ENCODE measurements around the gene NSD1. TPM values are rescaled to one million over a fixed set of nuclear protein-coding genes. Genes with fewer than 3 reads are reported as not detected.

Gene NSD1
- total and polyA plus RNA-seq, 2 of the 8 experiments (the other 6 are each of a cell fraction or from before 2014, with no cell fraction given) = 22.8 to 168 TPM

DNA sequence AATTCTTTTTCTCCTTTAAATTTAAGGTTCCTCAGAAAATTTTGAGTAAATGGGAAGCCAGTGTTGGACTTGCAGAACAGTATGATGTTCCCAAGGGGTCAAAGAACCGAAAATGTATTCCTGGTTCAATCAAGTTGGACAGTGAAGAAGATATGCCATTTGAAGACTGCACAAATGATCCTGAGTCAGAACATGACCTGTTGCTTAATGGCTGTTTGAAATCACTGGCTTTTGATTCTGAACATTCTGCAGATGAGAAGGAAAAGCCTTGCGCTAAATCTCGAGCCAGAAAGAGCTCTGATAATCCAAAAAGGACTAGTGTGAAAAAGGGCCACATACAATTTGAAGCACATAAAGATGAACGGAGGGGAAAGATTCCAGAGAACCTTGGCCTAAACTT, 76.0 kb downstream of the NSD1 start:
- no peak overlapping the region for H4K5ac ChIP-seq (ENCODE audit: insufficient read length, low read depth, low read length)
- H3K14ac ChIP-seq (ENCODE audit: insufficient read length) = no peak overlapping the region
- H3K4me1 ChIP-seq (replicated peaks in 1 of 4; ENCODE audit: control insufficient read depth in 3 of 4, insufficient read depth in 4 of 4, low read length in 3 of 4) = no peaks in the 10 kb centered on the region
- H3K4me3 ChIP-seq (ENCODE audit: extremely low read depth in 1 of 4, insufficient read depth in 2 of 4, low read depth in 3 of 4, low read length in 4 of 4) = no peak overlapping the region
- H4K8ac ChIP-seq (ENCODE audit: extremely low read depth, insufficient read depth, low read length) = no peak overlapping the region
- peaks cover 0 to 70% of the 10 kb centered on the region in 2 experiments; a peak in 2 of 4 replicates for H3K79me2 ChIP-seq (ENCODE audit: control insufficient read depth in 1 of 2, insufficient read depth in 2 of 2, low read length in 2 of 2)
- H3K36me3 ChIP-seq (ENCODE audit: control insufficient read depth in 2 of 4, insufficient read depth in 4 of 4, low read length in 3 of 4) = peaks cover 29 to 95% (median 49%) of the 10 kb centered on the region in 4 experiments
- DNase-seq (ENCODE audit: low read depth in 1 of 2, low spot score in 2 of 2) (no peak), FAIRE-seq (no peak)
- no peak overlapping the region for H3K18ac ChIP-seq (ENCODE audit: extremely low read depth, low read length)
- H3K79me1 ChIP-seq (ENCODE audit: low read depth, low read length) = peaks cover 3% of the 10 kb centered on the region; the same call in 1 of the 2 replicates
- H4K91ac ChIP-seq (replicated peaks; ENCODE audit: insufficient read length, low read length) = no peak overlapping the region
- 88% methylated on average over 4 of the region's 4 CpGs; no CpG with 5 or more reads in 1 of the 2 experiments for WGBS, 2 experiments (ENCODE audit: extremely low coverage in 1 of 2, insufficient coverage in 1 of 2, insufficient read length in 1 of 2, insufficient replicate concordance in 2 of 2, low coverage in 1 of 2, low lambda C conversion rate in 2 of 2, missing lambda C conversion rate in 1 of 2)
- no peak overlapping the region for H2BK120ac ChIP-seq (replicated peaks; ENCODE audit: low read depth, low read length)
- no peak overlapping the region for H3K56ac ChIP-seq (replicated peaks; ENCODE audit: insufficient read length, low read depth, low read length)
- H3K23me2 ChIP-seq (ENCODE audit: low read depth, low read length) = peaks cover 2% of the 10 kb centered on the region; the same call in 1 of the 2 replicates
- POLR2A ChIA-PET (ENCODE audit: partially characterized antibody) = interaction anchor here (1.0 to 2.0 kb wide), 8 partner anchors 15 to 137 kb away, joined by 3 to 6 read pairs (median 3); partner anchors contain the start of gene NSD1
- H2BK5ac ChIP-seq (ENCODE audit: low read depth, low read length) = no peak overlapping the region
- H4K20me1 ChIP-seq (replicated peaks in 1 of 2; ENCODE audit: control insufficient read depth in 1 of 2, insufficient read depth in 2 of 2, low read length in 2 of 2) = peaks cover 0 to 4% of the 10 kb centered on the region in 2 experiments
- H3K9me3 ChIP-seq (ENCODE audit: insufficient read depth in 2 of 2, low read depth in 1 of 2, low read length in 1 of 2) = no peaks in the 10 kb centered on the region
- H3K4me2 ChIP-seq (ENCODE audit: insufficient read depth in 1 of 2, low read depth in 2 of 2, low read length in 2 of 2) = no peak overlapping the region
- no peak overlapping the region for H2AK5ac ChIP-seq (ENCODE audit: low read depth, low read length)
- H3K4ac ChIP-seq (replicated peaks; ENCODE audit: insufficient read length, low read depth, low read length) = no peak overlapping the region
- H2AFZ ChIP-seq (ENCODE audit: low read length) = no peak overlapping the region
- no peak overlapping the region for H2BK15ac ChIP-seq (ENCODE audit: low read length)
- H2BK12ac ChIP-seq (ENCODE audit: low read depth, low read length) = no peak overlapping the region
- no peak overlapping the region for H3K27ac ChIP-seq (ENCODE audit: low read depth, low read length)
- CTCF ChIA-PET (ENCODE audit: partially characterized antibody) = no interaction called here
- H2BK20ac ChIP-seq (ENCODE audit: low read length) = no peak overlapping the region
- H3K27me3 ChIP-seq (replicated peaks in 1 of 4; ENCODE audit: control insufficient read depth in 3 of 4, extremely low read depth in 1 of 4, insufficient read depth in 3 of 4, low read length in 3 of 4) = no peaks in the 10 kb centered on the region
- no peak overlapping the region for H3K23ac ChIP-seq (ENCODE audit: insufficient read length)
- no peak overlapping the region for H3K9ac ChIP-seq (replicated peaks in 1 of 4; ENCODE audit: extremely low read depth in 1 of 4, low read depth in 3 of 4, low read length in 3 of 4)
- TF ChIP-seq PHF8 (conservative IDR thresholded peaks at IDR 0.05; ENCODE audit: low read depth, low read length) = no peak
- TF ChIP-seq BACH1 (IDR thresholded peaks at IDR 0.05; ENCODE audit: low read length) = no peak
- no peak for TF ChIP-seq HDAC6 (IDR thresholded peaks at IDR 0.05; ENCODE audit: low read depth, low read length)
- no peak for TF ChIP-seq GABPA (IDR thresholded peaks at IDR 0.05; ENCODE audit: borderline replicate concordance, insufficient read depth, low read length)
- TF ChIP-seq, protein P1, sequence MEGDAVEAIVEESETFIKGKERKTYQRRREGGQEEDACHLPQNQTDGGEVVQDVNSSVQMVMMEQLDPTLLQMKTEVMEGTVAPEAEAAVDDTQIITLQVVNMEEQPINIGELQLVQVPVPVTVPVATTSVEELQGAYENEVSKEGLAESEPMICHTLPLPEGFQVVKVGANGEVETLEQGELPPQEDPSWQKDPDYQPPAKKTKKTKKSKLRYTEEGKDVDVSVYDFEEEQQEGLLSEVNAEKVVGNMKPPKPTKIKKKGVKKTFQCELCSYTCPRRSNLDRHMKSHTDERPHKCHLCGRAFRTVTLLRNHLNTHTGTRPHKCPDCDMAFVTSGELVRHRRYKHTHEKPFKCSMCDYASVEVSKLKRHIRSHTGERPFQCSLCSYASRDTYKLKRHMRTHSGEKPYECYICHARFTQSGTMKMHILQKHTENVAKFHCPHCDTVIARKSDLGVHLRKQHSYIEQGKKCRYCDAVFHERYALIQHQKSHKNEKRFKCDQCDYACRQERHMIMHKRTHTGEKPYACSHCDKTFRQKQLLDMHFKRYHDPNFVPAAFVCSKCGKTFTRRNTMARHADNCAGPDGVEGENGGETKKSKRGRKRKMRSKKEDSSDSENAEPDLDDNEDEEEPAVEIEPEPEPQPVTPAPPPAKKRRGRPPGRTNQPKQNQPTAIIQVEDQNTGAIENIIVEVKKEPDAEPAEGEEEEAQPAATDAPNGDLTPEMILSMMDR (IDR thresholded peaks at IDR 0.05; ENCODE audit: control extremely low read depth in 1 of 3, insufficient read depth in 1 of 3, low read depth in 1 of 3, low read length in 3 of 3) = no peak
- TF ChIP-seq JUN (IDR thresholded peaks at IDR 0.05; ENCODE audit: low read depth, low read length) = no peak
- no peak for TF ChIP-seq TBP (IDR thresholded peaks at IDR 0.05; ENCODE audit: low read depth, low read length)
- no peak for TF ChIP-seq NANOG (IDR thresholded peaks at IDR 0.05; ENCODE audit: insufficient read depth, low read depth, low read length, poor library complexity, severe bottlenecking)
- TF ChIP-seq BRCA1 (IDR thresholded peaks at IDR 0.05; ENCODE audit: low read depth, low read length) = no peak
- TF ChIP-seq POLR2AphosphoS5 (IDR thresholded peaks at IDR 0.05; ENCODE audit: low read depth, low read length) = no peak
- TF ChIP-seq CREB1 (IDR thresholded peaks at IDR 0.05) = no peak
- TF ChIP-seq CEBPB (IDR thresholded peaks at IDR 0.05; ENCODE audit: low read depth, low read length) = no peak
- no peak for TF ChIP-seq CHD1 (IDR thresholded peaks at IDR 0.05; ENCODE audit: low read depth, low read length)
